ENCODE measurements around the gene SLC35E1. TPM values are rescaled to one million over a fixed set of nuclear protein-coding genes. Genes with fewer than 3 reads are reported as not detected.

SLC35E1 gene
- total and polyA plus RNA-seq, 2 of the 4 experiments (the other 2 are of a cell fraction), result 22.6 to 38.0 TPM

GRCh38 chr19:16575282-16575681 lies 3.1 kb upstream of the SLC35E1 start:
- Histone ChIP-seq H3K18ac (ENCODE audit: low read depth, low read length) (no peak overlapping the region), H3K14ac (replicated peaks; ENCODE audit: low read depth, low read length) (no peak overlapping the region), H3K79me1 (ENCODE audit: low read depth in 1 of 2, low read length in 2 of 2) (peaks cover 39 to 85% of the 10 kb centered on the region in 2 experiments), H2BK5ac (ENCODE audit: low read depth, low read length, poor library complexity, severe bottlenecking) (no peak overlapping the region), H2AK9ac (replicated peaks; ENCODE audit: low read depth, low read length, poor library complexity) (no peak overlapping the region), H3K27me3 (ENCODE audit: control insufficient read depth, insufficient read depth, low read length) (no peaks in the 10 kb centered on the region), H3K4me3 (ENCODE audit: insufficient read depth, low read depth, low read length) (no peak overlapping the region), H2AK5ac (ENCODE audit: low read depth, low read length) (no peak overlapping the region), H3K9me3 (ENCODE audit: control insufficient read depth, insufficient read depth, low read length) (no peaks in the 10 kb centered on the region), H3K36me3 (ENCODE audit: control insufficient read depth, insufficient read depth, low read length) (peaks cover 32% of the 10 kb centered on the region), H3K56ac (ENCODE audit: extremely low read depth, insufficient read depth, low read length) (no peak overlapping the region), H3K9me1 (ENCODE audit: insufficient read depth, low read length) (peaks cover 25% of the 10 kb centered on the region), H4K91ac (ENCODE audit: insufficient read depth, low read depth, low read length) (no peak overlapping the region), H2AFZ (replicated peaks; ENCODE audit: low read length, poor library complexity) (no peak overlapping the region), H2BK20ac (ENCODE audit: low read depth, low read length) (no peak overlapping the region), H2BK15ac (ENCODE audit: low read depth, low read length) (no peak overlapping the region), H2BK120ac (ENCODE audit: low read depth, low read length) (no peak overlapping the region), H4K5ac (ENCODE audit: low read depth, low read length) (no peak overlapping the region), H4K20me1 (ENCODE audit: insufficient read depth, low read length) (peaks cover 60% of the 10 kb centered on the region), H3K27ac (ENCODE audit: insufficient read depth, low read length) (no peak overlapping the region), H3K23ac (ENCODE audit: low read depth, low read length) (no peak overlapping the region), H3K4me1 (ENCODE audit: control insufficient read depth, insufficient read depth, low read length) (peaks cover 10% of the 10 kb centered on the region), H4K8ac (ENCODE audit: low read depth in 2 of 2, low read length in 2 of 2) (no peak overlapping the region), H3K4ac (ENCODE audit: low read depth, low read length) (no peak overlapping the region), H3K9ac (ENCODE audit: low read depth, low read length) (no peak overlapping the region), H3K4me2 (ENCODE audit: low read depth, low read length) (no peak overlapping the region)
- TF ChIP-seq SMC3 (IDR thresholded peaks at IDR 0.05; ENCODE audit: low read depth, low read length), result no peak
- no peak for TF ChIP-seq POLR2A (IDR thresholded peaks at IDR 0.05; ENCODE audit: low read depth, low read length)
- no peak for TF ChIP-seq CEBPB (IDR thresholded peaks at IDR 0.05; ENCODE audit: low read depth, low read length)
- no peak for TF ChIP-seq MAFK (IDR thresholded peaks at IDR 0.05; ENCODE audit: low read depth, low read length)
- TF ChIP-seq USF2 (IDR thresholded peaks at IDR 0.05; ENCODE audit: low read depth, low read length), result no peak
- TF ChIP-seq NFE2L2 (IDR thresholded peaks at IDR 0.05; ENCODE audit: low read depth, low read length), result no peak
- no peak for TF ChIP-seq RFX5 (IDR thresholded peaks at IDR 0.05; ENCODE audit: low read depth, low read length)
- TF ChIP-seq, protein P1, sequence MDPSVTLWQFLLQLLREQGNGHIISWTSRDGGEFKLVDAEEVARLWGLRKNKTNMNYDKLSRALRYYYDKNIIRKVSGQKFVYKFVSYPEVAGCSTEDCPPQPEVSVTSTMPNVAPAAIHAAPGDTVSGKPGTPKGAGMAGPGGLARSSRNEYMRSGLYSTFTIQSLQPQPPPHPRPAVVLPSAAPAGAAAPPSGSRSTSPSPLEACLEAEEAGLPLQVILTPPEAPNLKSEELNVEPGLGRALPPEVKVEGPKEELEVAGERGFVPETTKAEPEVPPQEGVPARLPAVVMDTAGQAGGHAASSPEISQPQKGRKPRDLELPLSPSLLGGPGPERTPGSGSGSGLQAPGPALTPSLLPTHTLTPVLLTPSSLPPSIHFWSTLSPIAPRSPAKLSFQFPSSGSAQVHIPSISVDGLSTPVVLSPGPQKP (IDR thresholded peaks at IDR 0.05; ENCODE audit: borderline replicate concordance, low read depth, low read length), result no peak
- no peak for TF ChIP-seq CTCF (conservative IDR thresholded peaks at IDR 0.05; ENCODE audit: low read depth, low read length)
- no peak for TF ChIP-seq CHD1 (IDR thresholded peaks at IDR 0.05; ENCODE audit: low read depth, low read length)
- TF ChIP-seq RAD21 (IDR thresholded peaks at IDR 0.05; ENCODE audit: low read length), result no peak
- TF ChIP-seq MXI1 (IDR thresholded peaks at IDR 0.05; ENCODE audit: borderline replicate concordance, low read depth, low read length), result no peak
- no peak for TF ChIP-seq BHLHE40 (IDR thresholded peaks at IDR 0.05; ENCODE audit: low read depth, low read length)
- ChIA-PET POLR2A (ENCODE audit: unreplicated experiment) (no interaction called here), CTCF (no interaction called here)
- DNase-seq, result no peak
- no TSS peak for BruUV-seq (replicated peaks)
- intact Hi-C loops (cut with micrococcal nuclease), result no loop called here
- ATAC-seq (ENCODE audit: low read depth), result no peak
- in situ Hi-C loops (cut with MboI; ENCODE audit: low sequenced_read_pairs), result no loop called here
- dilution Hi-C loops (cut with HindIII; ENCODE audit: low sequenced_read_pairs, unreplicated experiment), result no loop called here
- WGBS, 2 experiments (ENCODE audit: extremely low coverage in 2 of 2, insufficient read length in 1 of 2), result 100% methylated on average over 1 of the region's 2 CpGs; no CpG with 5 or more reads in 1 of the 2 experiments

All from IMR-90 (cell line).